GM19328 (cell line): ENCODE measurements around the gene ING1.
"Not testable (repeated sequence)": the region's sequence is repeated elsewhere in the genome, so short reads cannot be mapped to it uniquely, and the experiment has no call there.

Source experiments
- ATAC-seq: cut with Tn5 transposase; IDR thresholded peaks from one replicate; pipeline ENCODE4 v1.9.1; 2021; ENCODE audit warnings: mild to moderate bottlenecking, moderate library complexity; ENCODE audit not compliant: unreplicated experiment

ING1 gene

GRCh38 chr13:110690516-110690915 lies 23.0 kb upstream of the ING1 start:
- no peak for ATAC-seq

GRCh38 chr13:110695774-110696173 lies 17.7 kb upstream of the ING1 start:
- ATAC-seq: not testable (repeated sequence)

GRCh38 chr13:110696776-110697175 lies 16.7 kb upstream of the ING1 start:
- no peak for ATAC-seq

GRCh38 chr13:110697842-110698241 lies 15.7 kb upstream of the ING1 start:
- no peak for ATAC-seq

GRCh38 chr13:110698689-110699088 lies 14.8 kb upstream of the ING1 start:
- no peak for ATAC-seq

- ATAC-seq: no peak
Observed at GRCh38 chr13:110699148-110700145, 14.1 kb upstream of the ING1 start.

- no peak for ATAC-seq
Observed at GRCh38 chr13:110700186-110700585, 13.3 kb upstream of the ING1 start.

- no peak for ATAC-seq
Observed at GRCh38 chr13:110700641-110701040, 12.9 kb upstream of the ING1 start.

GRCh38 chr13:110701061-110701460 lies 12.4 kb upstream of the ING1 start:
- not testable (repeated sequence) for ATAC-seq

- no peak for ATAC-seq
Observed at GRCh38 chr13:110702089-110702488, 11.4 kb upstream of the ING1 start.

- ATAC-seq: no peak
Observed at GRCh38 chr13:110702591-110703526, 10.6 kb upstream of the ING1 start.

- no peak for ATAC-seq
Observed at GRCh38 chr13:110705356-110705825, 8.1 kb upstream of the ING1 start.

GRCh38 chr13:110705826-110706569 lies 7.5 kb upstream of the ING1 start, which contains the start of gene CARS2:
Gene CARS2 (minus strand): TSS chr13:110706116. CDS start chr13:110706093, 23 bp downstream.
- peak; percentile 96 for ATAC-seq

- ATAC-seq: peak; percentile 1
Observed at GRCh38 chr13:110706570-110707372, 6.7 kb upstream of the ING1 start.

GRCh38 chr13:110712081-110712848 lies 1.2 kb upstream of the ING1 start:
- ATAC-seq: peak; percentile 30

GRCh38 chr13:110712849-110713641 lies 455 bp upstream of the ING1 start:
- peak; percentile 39 for ATAC-seq

GRCh38 chr13:110713981-110714796 lies 689 bp downstream of the ING1 start:
- ATAC-seq: no peak
